Body of pancreas (tissue), 4 donors: ENCODE measurements around the gene LMX1B.

ENCODE experiments used
- CTCF ChIP-seq, 7 experiments: fragments of 450-650 bp in 4 of 7; fragments of 200-600 bp in 3 of 7; sonication (generic) in 3 of 7; IDR thresholded peaks; one replicate each; pipeline ENCODE4 v1.5.1; 2016 to 2019; ENCODE audit warnings: antibody characterized with exemption in 7 of 7
- POLR2A ChIP-seq, 3 donors: fragments of 450-650 bp; IDR thresholded peaks; one replicate each; pipeline ENCODE4 v1.6.1; 2016; ENCODE audit warnings: antibody characterized with exemption in 3 of 3, mild to moderate bottlenecking in 2 of 3

DNA sequence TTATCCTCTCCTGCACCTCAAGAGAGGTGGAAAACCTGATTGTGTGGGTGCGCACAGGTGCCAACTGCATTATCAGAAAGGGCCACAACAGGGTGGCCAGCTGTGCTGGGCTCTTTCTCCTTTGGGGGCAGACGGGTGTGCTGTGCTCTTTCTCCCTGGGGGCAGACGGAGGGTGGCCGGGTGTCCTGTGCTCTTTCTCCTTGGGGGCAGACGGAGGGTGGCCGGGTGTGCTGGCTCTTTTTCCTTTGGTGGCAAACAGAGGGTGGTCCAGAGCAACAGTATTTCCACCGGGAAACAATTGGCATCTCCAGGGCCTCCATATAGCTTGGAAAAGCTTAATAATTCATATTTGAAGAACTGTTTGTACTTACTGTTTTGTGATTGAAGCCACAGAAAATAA lies 6.8 kb downstream of the LMX1B start:
- TF ChIP-seq CTCF (IDR thresholded peaks at IDR 0.05) (no peak), POLR2A (IDR thresholded peaks at IDR 0.05) (no peak)
